Measurements from ENCODE around the gene GALNT9.

GALNT9 gene

GRCh38 chr12:132329720-132330548 is 545 bp upstream of the GALNT9 start:
- TF ChIP-seq PATZ1 (CRISPR knock-in tag; IDR thresholded peaks at IDR 0.05; ENCODE audit: borderline replicate concordance) (no peak), SNAI2 (CRISPR knock-in tag; IDR thresholded peaks at IDR 0.05) (no peak), GLIS3 (CRISPR knock-in tag; IDR thresholded peaks at IDR 0.05) (no peak), PPARA (CRISPR knock-in tag; IDR thresholded peaks at IDR 0.05; ENCODE audit: borderline replicate concordance) (no peak), CSDC2 (CRISPR knock-in tag; IDR thresholded peaks at IDR 0.05) (no peak), ZNF565 (CRISPR knock-in tag; conservative IDR thresholded peaks at IDR 0.05; ENCODE audit: low read depth) (no peak), OSR1 (CRISPR knock-in tag; IDR thresholded peaks at IDR 0.05) (no peak), ARNTL (CRISPR knock-in tag; IDR thresholded peaks at IDR 0.05; ENCODE audit: borderline replicate concordance, low read depth) (no peak), ZNF8 (CRISPR knock-in tag; IDR thresholded peaks at IDR 0.05) (no peak), ESRRG (CRISPR knock-in tag; IDR thresholded peaks at IDR 0.05) (no peak), CSRNP3 (CRISPR knock-in tag; IDR thresholded peaks at IDR 0.05) (no peak), POU6F1 (CRISPR knock-in tag; IDR thresholded peaks at IDR 0.05; ENCODE audit: borderline replicate concordance, low read depth) (no peak), ZFP3 (CRISPR knock-in tag; IDR thresholded peaks at IDR 0.05) (no peak), RARB (CRISPR knock-in tag; IDR thresholded peaks at IDR 0.05) (no peak), CREB5 (CRISPR knock-in tag; IDR thresholded peaks at IDR 0.05; ENCODE audit: low read depth) (no peak), ZC3H10 (CRISPR knock-in tag; IDR thresholded peaks at IDR 0.05) (no peak)
- ATAC-seq = no peak

GRCh38 chr12:132328282-132329029 is 933 bp downstream of the GALNT9 start:
- ATAC-seq = no peak
- no peak for TF ChIP-seq ESRRG (CRISPR knock-in tag; IDR thresholded peaks at IDR 0.05)
- no peak for TF ChIP-seq ZNF8 (CRISPR knock-in tag; IDR thresholded peaks at IDR 0.05)
- no peak for TF ChIP-seq ZC3H10 (CRISPR knock-in tag; IDR thresholded peaks at IDR 0.05)
- TF ChIP-seq TCF4 (CRISPR knock-in tag; IDR thresholded peaks at IDR 0.05; ENCODE audit: borderline replicate concordance) = no peak
- TF ChIP-seq ZFP30 (CRISPR knock-in tag; IDR thresholded peaks at IDR 0.05) = no peak
- TF ChIP-seq OSR1 (CRISPR knock-in tag; IDR thresholded peaks at IDR 0.05) = no peak
- no peak for TF ChIP-seq ZFP3 (CRISPR knock-in tag; IDR thresholded peaks at IDR 0.05)
- TF ChIP-seq ISL1 (CRISPR knock-in tag; IDR thresholded peaks at IDR 0.05) = no peak
- TF ChIP-seq TOX (CRISPR knock-in tag; IDR thresholded peaks at IDR 0.05; ENCODE audit: borderline replicate concordance) = no peak
- no peak for TF ChIP-seq ZNF70 (CRISPR knock-in tag; IDR thresholded peaks at IDR 0.05)
- TF ChIP-seq ZNF565 (CRISPR knock-in tag; conservative IDR thresholded peaks at IDR 0.05; ENCODE audit: low read depth) = no peak
- no peak for TF ChIP-seq BACH2 (CRISPR knock-in tag; IDR thresholded peaks at IDR 0.05; ENCODE audit: borderline replicate concordance)
